HG02840 (cell line): Measurements from ENCODE around the gene CSNK1D.

Experiments used
- ATAC-seq: cut with Tn5 transposase; IDR thresholded peaks from one replicate; pipeline ENCODE4 v1.9.1; 2021; ENCODE audit warnings: mild to moderate bottlenecking, moderate library complexity, moderate number of reproducible peaks; ENCODE audit not compliant: unreplicated experiment, low FRiP score

The CSNK1D gene

DNA sequence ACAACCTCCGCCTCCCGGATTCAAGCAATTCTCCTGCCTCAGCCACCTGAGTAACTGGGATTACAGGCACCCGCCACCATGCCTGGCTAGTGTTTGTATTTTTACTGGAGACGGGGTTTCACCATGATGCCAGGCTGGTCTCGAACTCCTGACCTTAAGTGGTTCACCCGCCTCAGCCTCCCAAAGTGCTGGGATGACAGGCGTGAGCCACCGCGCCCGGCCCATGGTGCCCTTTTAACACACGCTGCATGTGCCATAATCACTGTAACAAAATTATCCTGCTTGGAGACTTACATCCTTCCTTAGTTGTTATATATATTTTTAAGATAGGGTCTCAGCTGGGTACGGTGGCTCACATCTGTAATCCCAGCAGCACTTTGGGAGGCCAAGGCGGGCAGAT is 38.5 kb upstream of the CSNK1D start:
- no peak for ATAC-seq

DNA sequence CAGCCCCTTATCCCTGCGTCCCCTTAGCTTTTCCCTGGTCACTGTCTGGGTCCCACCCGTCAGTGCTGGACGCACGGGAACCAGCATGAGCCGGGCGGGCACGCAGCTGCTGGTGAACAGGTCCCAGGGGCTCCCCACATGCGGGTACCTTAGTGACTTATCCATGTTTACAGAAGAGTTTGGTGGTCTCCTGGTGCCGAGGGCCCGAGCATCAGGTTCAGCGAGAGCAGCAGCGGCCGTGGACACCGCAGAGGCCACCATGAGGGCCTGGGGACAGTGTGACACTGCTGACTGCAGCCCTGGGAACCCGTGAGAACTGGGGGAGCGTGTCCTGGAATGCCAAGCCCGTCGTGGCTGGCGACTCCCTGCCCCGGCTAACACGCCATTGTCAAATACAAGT is 37.4 kb upstream of the CSNK1D start:
- ATAC-seq, result no peak

DNA sequence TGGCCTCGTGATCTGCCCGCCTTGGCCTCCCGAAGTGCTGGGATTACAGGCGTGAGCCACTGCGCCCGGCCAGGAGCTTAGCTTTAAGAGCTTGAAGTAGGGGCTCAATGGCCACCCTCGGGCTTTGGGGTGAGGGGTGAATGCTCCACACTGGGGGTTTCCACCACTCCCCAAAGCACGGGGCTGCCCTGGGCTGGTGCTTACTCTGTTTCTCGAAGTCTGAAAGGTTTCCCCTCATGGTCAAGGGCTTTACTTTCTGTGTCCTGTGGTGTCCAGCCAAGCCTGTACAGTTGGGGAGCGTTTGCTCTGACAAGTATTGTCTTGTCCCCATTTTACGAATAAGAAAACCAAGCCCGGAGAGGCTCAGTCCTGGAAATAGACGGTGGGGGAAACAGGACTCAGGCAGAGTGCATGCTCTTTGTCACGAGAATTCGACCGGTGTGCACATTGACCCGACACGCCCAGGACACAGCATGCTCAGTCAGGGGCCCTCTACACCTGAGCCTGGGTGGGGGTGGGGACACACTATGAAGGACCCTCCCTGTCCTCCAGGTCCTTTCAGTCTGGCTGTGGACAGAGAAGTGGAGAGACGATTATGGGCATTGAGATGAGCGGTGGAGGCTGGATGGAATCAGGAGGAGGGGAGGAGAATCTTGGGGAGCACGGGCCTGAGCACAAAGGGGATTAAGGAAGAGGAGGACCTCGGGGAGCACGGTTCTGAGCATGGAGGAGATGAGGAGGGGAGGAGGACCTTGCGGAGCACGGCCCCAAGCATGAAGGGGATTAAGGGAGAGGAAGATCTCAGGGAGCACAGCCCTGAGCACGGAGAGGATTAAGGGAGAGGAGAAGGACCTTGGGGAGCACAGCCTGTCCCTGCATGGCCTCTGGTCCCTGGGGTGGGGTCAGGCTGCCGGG is 36.4 kb upstream of the CSNK1D start:
- no peak for ATAC-seq

DNA sequence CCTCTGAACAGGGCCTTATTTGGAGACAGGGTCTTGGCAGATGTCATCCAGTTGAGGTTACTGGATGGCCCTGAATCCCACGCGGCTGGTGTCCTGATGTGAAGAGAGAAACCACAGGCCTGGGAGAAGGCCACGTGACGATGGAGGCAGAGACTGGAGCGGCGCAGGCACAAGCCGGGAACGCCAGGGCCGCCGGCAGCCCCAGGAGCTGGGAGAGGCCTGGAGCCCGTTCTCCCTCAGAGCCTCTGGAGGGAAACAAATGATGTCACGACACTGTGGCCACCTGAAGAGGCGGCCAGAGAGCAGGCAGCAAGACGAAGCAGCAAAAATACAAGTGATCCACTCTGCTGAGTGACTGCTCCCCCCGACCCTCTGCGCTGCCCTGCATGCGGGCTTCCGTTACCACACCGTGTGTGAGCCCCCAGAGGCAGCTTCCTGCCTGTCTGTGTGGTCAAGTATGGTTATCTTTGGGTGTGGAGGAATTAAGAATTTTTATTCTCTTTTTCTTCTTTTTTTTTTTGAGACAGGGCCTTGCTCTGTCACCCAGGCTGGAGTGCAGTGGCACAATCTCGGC is 32.3 kb upstream of the CSNK1D start:
- no peak for ATAC-seq

DNA sequence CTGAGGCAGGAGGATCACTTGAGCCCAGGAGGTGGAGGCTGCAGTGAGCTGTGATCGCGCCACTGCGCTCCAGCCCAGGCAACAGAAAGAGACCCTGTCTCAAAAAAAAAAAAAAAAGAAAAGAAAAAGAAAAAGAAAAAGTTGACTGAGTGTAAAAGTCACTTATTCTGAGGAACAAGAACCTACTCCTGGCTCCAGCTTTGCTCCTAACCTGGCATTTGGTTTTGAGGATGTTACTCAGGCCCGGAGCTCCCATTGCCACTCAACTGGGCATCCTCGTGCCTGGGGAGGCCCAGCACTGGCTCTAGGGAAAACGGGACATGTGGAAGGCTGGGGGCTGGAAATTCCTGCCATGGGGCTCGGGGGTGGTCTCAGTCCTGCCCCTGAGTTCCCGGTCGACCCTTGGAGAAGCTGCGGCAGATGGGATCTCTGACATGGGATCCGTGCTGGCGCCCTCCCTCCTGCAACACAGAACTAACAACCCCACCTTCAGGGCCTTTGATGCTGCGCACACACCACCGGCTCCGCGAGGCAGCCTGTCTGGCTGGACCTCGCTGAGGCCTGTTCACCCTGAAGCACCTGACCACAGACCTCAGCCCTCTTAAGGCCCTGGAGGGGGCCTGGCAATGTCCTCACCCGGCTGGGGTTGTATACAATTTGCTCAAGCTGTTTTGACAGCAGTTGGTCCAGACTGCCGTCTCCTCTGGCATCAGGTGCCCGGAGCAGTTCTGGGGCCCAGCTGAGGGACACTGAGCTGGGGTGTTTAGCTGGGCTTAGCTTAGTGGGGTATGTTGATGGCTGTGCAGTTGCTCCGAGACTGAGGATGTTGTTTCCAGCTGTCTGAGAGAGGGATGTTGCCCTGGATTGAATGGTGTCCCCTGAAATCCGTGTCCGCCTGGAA is 31.6 kb upstream of the CSNK1D start:
- ATAC-seq, result no peak

DNA sequence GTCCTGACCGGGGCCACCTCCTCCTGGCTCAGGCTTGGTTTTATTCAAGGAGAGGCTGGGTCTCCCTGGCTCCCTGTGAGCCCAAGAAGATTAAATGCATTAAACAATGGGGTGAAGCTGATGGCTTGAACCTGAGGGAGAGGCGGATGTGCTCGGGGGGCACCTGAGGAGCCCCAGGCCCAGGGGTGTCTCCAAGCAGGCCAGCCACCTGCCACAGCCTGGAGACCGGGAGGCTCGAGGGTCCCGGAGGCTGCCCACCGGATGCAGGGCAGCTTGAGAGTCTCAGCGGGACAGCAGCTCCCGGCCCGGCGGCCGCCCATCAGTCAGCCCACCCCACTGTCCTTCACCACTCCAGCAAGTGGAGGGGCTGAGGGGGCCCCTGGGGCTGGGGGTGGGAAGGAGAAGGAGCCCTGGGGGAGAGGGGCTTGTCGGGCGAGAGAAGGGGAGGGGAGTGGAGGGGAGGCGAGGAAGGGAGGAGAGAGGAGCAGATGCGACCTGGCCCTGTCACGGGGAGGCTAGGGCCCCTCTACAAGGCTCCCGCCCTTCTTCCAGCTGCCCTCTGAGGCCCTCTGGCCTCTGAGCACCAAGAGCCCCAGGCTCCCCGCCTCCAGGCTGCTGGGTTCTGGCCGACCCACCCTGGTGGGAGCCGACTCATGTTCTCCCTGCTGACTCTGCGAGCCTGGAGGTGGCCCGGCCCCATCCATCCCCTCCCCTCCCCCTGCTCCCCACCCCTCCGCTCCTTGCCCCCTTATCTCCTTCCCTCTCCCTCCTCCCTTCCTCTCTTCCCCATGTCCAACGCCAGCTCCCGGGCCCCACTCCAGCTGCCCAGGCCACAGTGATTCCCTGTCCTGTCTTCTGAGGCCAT is 30.7 kb upstream of the CSNK1D start:
- no peak for ATAC-seq

DNA sequence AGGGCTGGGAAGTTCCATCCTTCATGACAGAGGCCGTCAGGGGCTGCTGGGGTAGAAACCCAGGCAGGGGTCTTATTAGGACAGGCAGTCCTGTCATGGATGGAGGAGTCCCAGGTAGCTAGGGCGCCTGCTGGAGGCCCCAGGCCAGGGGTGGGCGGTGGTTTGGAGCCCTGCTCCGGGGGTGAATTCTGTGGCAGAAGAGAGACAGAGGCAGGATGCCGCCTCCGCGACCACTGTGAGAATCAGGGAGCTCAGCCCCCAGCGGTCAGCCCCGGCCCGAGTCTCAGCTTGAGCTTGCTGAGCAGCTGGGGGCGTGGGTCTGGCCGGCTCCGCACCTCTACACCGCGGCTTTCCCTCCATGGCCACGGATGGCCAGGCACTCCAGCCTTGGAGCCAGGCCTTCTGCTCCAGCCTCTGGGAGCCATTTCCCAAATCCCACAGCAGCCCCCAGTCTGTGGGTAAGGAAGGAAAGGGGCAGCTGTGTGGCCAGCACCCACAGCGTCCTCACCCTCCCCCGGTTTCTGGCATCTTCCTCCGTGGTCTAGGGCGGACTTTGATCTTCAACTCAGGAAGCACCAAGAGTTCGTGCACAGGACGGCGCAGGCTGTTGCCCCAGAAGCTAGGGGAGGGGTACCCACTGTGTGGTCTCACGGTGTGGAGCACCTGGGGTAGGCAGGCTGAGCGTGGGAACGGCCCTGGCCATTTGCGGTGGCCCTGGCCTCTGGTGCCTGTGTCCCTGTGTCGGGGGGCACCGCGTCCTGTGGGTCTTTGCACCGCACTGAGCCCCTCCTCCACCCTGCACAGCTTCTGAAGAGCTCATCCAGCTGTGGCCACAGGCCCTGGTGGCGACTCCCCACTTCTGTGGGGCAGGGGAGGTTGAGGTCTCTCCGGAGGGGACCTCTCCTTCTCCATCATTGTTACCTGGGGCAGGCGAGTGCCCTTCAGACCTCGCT is 29.8 kb upstream of the CSNK1D start:
- ATAC-seq, result no peak

DNA sequence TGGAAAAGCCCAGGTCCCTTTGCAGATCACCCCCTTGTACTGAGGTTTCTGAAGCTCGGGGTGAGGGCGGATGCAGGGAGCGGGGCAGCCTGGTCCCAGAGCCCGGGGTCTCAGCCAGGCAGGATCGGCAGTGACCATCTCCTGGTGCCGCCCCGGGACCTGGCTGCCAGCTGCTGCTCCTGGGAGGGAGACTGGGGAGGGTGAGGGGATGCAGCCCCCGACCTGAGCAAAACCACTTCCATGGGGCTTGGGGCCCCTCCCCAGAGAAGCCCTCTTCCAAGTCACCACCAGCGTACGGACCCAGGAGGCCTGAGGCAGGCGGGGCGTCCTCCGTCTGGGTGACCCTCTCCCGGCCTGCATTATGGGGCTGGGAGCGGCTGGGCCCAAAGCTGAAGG is 29.1 kb upstream of the CSNK1D start:
- no peak for ATAC-seq

DNA sequence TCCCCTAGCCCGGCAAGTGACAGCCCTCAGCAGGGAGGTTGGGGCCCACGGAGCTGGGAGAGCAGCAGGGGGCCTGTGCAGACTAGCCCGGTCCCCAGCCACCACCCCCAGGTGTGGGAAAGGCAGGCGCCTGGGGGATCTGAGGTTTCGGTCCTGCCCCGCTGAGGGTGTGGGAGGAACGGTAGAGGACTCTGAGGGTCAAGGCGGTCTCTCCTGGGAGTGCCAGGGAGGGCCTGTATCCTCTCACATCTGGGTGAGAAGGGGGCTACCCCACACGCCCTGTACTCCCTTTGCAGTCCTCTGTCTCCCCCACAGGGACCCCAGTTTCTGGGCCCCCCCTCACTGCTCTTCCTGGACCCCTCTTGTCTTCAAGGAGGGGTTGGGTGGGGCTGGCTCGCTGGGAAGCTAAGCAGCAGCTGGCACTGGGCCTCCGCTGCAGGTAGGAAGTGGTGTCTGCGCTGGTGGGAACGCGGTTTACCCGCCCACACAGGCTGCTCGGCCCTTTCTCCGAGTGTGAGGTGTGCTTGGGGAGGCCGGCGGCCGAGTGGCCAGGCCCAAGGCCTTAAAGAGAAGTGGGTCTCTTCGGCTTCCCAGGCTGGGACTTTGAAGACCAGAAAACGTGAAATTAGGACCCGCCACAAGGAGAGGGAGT is 28.5 kb upstream of the CSNK1D start:
- no peak for ATAC-seq

DNA sequence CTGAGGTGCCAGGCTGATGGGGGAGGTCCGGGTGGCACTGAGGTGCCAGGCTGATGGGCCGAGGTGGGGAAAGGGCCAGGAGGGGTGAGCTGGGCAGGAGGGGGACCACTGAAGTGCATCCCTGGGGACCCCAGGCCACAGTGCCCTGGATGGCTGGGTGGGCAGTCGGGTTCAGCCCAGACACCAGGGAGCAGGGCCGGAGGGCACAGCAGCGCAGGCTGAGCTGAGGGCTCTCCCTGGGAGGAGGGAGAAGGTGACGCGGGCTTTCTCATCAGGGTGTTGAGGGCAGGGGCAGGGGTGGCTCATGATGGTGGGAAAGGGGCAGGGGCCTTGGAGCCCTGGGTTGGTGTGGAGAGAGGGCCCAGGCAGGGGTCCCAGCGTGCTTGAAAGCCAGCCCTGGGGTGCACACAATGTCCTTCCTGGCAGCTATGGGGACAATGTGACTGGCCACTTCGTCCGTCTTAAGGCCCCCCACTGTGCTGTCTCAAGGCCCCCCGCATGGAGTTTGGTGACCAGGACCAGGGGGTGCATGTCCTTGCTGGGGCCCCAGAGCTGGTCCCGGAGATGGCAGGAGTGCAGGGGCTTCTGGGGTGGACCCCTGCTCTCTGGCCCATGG is 27.9 kb upstream of the CSNK1D start:
- no peak for ATAC-seq

DNA sequence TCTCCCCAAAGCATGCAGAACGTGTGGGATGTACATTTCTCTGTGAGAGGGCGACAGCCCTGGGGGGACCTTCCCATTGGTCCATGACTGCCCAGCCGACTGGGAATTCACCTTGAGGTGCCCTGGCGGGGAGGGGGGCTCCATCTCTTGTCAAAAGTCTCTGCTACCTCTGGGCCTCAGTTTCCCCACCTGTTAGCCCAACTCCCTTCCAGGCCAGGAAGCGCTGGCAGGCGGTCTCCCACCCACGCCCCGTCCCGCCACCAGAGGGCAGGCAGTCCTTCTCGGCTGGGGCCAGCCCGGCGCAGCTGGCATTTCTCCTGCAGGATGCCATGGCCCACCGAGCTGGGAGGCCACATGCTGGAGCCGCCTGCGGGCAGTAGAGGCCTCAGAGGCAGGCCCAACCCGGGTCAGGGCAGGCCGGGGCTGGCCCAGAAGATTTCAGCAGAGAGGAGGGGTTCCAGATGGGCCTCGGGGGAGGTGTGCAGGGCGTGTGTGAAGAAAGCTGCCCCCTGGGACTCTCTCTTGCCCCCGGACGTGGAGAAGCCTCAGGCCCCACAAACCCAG is 27.3 kb upstream of the CSNK1D start:
- no peak for ATAC-seq

DNA sequence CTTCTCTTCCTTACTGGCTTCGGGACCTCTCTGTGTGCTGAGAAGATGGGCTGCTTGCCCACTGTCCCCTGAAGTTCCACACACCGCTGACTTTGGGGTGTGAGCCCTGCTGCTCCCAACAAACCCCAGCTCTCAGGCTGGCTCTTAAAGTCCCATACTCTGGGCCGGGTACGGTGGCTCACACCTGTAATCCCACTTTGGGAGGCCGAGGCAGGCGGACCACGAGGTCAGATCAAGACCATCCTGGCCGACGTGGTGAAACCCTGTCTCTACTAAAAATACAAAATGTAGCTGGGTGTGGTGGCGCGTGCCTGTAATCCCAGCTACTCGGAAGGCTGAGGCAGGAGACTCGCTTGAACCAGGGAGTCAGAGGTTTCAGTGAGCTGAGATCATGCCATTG is 26.7 kb upstream of the CSNK1D start:
- ATAC-seq, result no peak

DNA sequence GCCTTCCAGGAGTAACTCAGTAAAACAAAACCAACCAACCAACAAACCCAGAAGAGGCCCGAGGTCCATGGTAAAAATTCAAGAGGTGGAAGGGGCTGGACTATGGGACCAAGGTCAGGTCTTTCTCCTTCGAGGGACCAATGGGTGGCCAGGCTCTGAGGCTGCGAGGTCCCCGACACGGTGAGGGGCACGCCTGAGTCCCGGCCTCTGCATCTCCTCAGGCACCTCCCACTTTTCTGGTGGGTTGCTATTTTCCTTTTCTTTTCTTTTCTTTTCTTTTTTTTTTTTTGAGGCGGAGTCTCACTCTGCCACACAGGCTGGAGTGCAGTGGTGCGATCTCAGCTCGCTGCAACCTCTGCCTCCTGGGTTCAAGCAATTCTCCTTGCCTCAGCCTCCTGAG is 26.0 kb upstream of the CSNK1D start:
- ATAC-seq, result no peak

DNA sequence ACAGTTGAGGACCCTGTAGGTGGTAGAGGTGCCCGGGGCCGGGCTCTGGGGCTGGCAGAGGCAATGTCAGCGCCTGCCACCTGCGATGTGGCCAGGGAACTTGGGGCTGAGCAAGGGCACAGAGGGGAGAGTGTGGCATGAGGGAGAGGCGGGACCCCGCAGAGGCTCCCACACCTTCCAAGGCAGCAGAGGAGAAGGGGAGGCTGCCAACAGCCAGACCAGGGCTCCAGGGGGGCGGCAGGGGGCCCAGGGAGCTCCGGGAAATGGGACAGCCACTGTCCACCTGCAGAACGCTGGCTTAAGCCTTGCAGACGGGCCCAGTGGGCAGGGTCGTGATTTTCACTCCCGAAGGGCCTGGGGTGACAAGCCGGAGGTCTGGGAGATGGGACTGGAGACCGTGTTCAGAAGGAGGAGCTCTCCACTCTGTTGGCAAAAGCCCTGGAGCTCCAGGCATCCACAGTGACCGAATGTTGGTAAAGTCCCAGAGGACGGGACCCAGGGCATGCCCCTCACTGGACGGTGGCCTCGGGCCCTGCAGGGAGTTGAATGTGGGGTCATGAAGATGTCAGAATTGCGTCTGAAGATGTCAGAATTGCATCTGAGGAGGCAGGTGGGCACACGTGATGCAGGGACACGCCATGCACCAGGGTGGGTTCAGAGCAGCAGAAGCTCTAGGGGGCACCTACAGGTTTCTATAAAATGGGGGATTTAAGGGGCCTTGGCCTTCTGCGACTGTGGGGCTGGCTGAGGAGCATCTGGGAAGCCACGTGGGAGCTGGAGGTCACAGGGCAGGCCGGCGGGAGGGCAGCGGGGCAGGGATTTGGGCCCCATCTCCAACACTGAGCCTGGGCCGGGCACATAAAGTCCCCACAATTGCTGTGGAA is 25.3 kb upstream of the CSNK1D start:
- no peak for ATAC-seq

DNA sequence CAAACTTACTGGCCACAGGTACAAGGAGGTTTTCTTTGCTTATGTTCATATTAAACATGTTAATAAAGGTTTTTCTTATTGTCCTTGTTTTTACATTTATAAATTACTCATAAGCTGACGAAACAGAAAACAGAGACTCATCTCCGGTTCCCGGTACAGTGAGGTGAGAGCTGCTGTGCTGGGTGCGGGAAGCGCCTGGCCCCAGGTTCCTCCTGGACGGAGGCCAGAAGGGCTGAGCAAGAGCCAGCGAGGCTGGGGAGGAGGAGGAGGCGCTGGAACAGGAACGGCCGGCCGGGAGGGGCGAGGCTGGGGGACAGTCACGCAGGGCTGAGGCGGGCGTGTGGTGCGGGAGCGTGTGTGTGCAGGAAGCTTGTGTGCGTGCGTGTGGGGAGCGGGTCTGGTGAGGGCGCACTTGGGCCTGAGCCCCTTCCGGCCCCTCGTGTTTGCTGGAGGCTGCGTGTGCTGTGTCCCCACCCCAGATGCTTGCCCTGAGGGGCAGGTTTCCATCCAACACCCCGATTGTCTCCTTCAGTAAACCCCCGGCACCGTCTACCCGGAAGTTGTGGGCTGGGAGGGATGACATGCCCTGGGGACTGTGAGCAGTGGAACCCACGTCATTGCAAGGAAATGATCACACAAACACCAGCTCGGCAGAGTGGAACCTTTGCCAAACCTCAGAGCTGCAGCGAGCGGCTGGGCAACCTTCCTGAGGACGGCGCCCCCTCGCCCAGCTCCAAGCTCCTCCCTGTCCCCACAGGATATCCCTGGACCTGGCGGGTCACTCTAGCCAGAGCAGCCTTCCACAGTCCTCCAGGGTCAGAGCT is 24.4 kb upstream of the CSNK1D start:
- peak; percentile 45 for ATAC-seq

DNA sequence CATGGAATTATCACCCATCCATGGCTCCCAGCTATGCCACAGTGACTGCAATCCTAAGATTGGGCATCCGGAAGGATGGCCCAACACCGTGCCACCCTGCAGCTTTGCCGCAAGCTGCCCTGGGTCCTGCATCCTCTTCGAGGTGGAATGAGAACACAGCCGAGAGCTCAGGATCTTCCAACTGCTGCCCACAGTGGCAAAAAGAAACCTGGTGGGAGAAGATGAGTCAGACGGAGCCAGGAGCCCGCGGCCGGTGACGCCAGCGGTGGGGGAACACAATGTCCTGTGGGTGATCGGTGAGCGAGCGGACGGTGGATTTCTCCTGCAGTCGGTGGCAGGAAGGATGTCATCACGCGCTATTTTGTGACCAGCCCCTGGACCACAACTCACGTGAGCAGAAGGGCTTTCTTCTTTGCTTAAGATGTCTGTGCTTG is 23.8 kb upstream of the CSNK1D start:
- no peak for ATAC-seq
